Measurements from ENCODE around the gene HEXB.

Gene HEXB

DNA sequence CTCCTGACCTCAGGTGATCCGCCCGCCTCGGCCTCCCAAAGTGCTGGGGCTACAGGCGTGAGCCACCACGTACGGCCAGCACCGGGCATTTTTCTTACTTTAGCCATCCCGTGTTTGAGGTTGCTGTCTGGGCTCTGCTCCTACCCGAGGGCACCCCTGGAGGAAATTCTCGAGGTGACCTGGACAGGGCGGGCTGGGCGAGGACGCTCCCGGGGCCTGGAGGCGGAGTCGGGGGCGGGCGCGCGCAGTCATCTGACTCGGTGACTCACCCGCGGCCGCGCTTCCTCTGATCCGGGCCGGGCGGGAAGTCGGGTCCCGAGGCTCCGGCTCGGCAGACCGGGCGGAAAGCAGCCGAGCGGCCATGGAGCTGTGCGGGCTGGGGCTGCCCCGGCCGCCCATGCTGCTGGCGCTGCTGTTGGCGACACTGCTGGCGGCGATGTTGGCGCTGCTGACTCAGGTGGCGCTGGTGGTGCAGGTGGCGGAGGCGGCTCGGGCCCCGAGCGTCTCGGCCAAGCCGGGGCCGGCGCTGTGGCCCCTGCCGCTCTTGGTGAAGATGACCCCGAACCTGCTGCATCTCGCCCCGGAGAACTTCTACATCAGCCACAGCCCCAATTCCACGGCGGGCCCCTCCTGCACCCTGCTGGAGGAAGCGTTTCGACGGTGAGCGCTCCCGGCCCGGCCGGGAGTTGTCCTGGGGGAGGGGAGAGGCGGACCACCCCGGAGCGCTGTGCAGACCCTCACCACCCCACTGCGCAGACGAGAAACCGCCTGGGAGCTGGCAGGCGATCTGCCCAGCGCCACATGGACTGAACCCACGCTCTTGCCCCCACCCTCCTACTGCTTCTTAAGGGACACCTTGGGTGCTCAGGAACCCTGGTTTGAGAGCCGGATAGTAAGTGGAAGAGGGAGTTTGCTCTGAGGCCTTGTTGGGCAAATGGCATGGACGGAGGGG lies at the start of gene HEXB:
TSS of gene HEXB (plus strand) at position 334 of the 952 bp plus-strand sequence. CDS start at position 362, 28 bp downstream.
- Mint-ChIP-seq H3K4me3 (peak within 1 kb of the TSS; percentile 82), H3K27ac (no peak within 1 kb of the TSS)

DNA sequence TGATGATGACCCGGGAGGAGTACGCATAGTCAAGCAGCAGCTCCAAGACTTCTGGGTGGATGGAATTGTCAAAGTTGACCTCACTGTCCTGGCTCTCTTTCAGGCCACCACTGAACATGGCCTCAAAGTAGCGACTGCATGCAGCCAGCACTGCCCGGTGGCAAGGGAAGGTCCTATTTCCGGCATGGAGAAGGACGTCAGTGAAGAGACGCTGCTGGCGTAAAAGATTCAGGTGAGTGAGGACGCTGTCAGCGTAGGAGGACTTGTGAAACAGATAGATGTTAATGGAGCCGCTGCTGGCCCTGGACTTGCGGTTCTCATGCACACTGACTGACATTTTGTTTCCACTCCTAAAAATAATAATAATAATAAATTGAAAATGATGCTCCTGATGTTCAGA lies 48.9 kb upstream of the HEXB start:
- TF ChIP-seq, protein P1, sequence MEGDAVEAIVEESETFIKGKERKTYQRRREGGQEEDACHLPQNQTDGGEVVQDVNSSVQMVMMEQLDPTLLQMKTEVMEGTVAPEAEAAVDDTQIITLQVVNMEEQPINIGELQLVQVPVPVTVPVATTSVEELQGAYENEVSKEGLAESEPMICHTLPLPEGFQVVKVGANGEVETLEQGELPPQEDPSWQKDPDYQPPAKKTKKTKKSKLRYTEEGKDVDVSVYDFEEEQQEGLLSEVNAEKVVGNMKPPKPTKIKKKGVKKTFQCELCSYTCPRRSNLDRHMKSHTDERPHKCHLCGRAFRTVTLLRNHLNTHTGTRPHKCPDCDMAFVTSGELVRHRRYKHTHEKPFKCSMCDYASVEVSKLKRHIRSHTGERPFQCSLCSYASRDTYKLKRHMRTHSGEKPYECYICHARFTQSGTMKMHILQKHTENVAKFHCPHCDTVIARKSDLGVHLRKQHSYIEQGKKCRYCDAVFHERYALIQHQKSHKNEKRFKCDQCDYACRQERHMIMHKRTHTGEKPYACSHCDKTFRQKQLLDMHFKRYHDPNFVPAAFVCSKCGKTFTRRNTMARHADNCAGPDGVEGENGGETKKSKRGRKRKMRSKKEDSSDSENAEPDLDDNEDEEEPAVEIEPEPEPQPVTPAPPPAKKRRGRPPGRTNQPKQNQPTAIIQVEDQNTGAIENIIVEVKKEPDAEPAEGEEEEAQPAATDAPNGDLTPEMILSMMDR (IDR thresholded peaks at IDR 0.05) = no peak
- Mint-ChIP-seq H3K27me3 (ENCODE audit: low read depth, poor library complexity) (no peaks in the 10 kb centered on the region), H3K9me3 (no peaks in the 10 kb centered on the region), H3K36me3 (ENCODE audit: low read depth) (peaks cover 68% of the 10 kb centered on the region), H3K27ac (no peak overlapping the region), H3K4me3 (peak overlapping the region; percentile 96), H3K4me1 (peaks cover 78% of the 10 kb centered on the region)
- no peak for DNase-seq

More for the DNA sequence above, at the start of gene HEXB:
- H3K4me1 Mint-ChIP-seq = peaks cover 23% of the 10 kb centered on the region
- TF ChIP-seq, protein P1 (IDR thresholded peaks at IDR 0.05) = no peak
- peak; percentile 85 for DNase-seq
- peaks cover 11% of the 10 kb centered on the region for H3K27me3 Mint-ChIP-seq (ENCODE audit: low read depth, poor library complexity)
- H3K9me3 Mint-ChIP-seq = no peaks in the 10 kb centered on the region
- no peaks in the 10 kb centered on the region for H3K36me3 Mint-ChIP-seq (ENCODE audit: low read depth)

DNA sequence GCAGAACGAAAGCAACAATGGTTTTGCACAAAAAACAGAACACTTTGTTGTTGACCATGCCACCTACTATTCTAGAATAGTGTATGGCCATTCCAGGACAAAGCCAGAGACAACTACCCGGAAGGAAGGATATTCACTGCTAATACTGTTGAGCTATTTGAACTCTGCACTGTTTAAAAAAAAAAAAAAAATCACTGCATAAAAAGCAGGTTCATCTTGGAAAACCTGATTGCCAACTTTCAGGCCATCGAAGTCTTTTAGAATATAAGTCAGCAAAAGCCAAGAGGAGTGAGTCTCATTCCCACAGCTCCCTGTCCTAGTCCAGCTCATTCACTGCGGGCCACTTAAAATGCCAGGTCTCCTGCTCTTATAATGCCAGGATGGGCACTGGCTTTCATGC lies 48.5 kb upstream of the HEXB start:
- H3K4me3 Mint-ChIP-seq = peak overlapping the region; percentile 96
- H3K27me3 Mint-ChIP-seq (ENCODE audit: low read depth, poor library complexity) = no peaks in the 10 kb centered on the region
- no peak overlapping the region for H3K27ac Mint-ChIP-seq
- H3K36me3 Mint-ChIP-seq (ENCODE audit: low read depth) = peaks cover 64% of the 10 kb centered on the region
- H3K9me3 Mint-ChIP-seq = no peaks in the 10 kb centered on the region
- no peak for DNase-seq
- TF ChIP-seq, protein P1 (IDR thresholded peaks at IDR 0.05) = no peak
- peaks cover 77% of the 10 kb centered on the region for H3K4me1 Mint-ChIP-seq

DNA sequence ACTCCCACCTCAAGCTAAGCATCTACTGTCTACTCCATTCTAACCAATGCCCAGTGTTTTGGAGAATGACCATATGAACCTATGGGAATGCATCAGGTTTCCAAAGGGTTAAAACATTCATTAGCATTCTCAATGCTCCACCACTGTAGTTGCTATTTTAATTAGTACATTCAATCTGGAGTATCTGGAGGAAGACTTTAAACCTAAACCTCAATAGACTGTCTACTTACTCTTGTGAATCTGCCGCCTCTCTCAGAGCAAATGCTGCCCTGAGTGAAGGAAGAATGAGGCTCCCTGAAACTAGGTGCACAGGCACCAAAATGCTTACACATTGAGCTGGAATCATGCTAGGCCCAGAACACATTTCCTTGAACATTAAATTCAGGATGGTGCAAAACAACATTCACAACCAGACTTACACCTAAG lies 46.5 kb upstream of the HEXB start:
- H3K27ac Mint-ChIP-seq = no peak overlapping the region
- peak overlapping the region; percentile 96 for H3K4me3 Mint-ChIP-seq
- no peak for DNase-seq
- no peaks in the 10 kb centered on the region for H3K9me3 Mint-ChIP-seq
- H3K27me3 Mint-ChIP-seq (ENCODE audit: low read depth, poor library complexity) = peaks cover 6% of the 10 kb centered on the region
- H3K36me3 Mint-ChIP-seq (ENCODE audit: low read depth) = peaks cover 44% of the 10 kb centered on the region
- H3K4me1 Mint-ChIP-seq = peaks cover 76% of the 10 kb centered on the region
- TF ChIP-seq, protein P1 (IDR thresholded peaks at IDR 0.05) = no peak

DNA sequence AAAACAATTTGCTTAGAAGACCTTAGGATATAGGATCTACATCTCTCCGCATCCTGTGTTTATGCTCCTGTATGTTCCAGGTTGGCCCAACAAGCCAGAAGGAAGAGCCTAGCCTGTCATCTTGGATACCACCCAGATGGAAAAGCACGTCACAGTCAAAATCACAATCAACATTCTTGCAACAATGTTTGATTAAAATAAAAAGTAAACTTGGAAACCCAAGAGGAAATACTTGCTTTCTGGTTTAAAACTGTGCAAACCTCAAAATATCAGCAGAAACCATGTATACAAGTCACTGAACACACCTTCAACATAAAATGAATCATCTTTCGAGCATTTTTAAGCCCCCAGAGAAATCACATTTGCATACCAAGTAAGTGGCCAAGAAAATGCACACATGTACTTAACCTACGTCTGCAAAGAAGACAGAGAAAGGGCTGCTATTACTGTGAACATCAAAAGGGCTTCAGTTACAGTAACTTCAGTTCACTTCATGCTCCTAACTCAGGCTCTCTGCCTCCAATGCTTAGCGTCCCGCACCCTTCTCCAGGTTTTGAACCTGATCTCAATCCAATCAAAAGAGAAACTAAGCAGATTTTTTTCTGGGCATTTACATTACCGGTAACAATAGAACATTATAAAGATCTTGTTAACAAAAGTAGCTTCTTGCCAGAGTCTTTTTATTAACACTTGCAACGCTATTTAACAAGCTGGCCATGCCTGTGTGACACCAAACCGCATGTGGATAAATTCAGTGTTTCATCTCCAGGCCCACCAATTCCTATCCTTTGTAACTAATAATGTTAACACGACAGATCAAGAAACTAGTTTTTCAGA lies 45.8 kb upstream of the HEXB start:
- H3K27ac Mint-ChIP-seq = peak overlapping the region; percentile 64
- peaks cover 37% of the 10 kb centered on the region for H3K36me3 Mint-ChIP-seq (ENCODE audit: low read depth)
- H3K4me1 Mint-ChIP-seq = peaks cover 70% of the 10 kb centered on the region
- TF ChIP-seq, protein P1 (IDR thresholded peaks at IDR 0.05) = no peak
- no peak for DNase-seq
- H3K9me3 Mint-ChIP-seq = no peaks in the 10 kb centered on the region
- peak overlapping the region; percentile 96 for H3K4me3 Mint-ChIP-seq
- peaks cover 7% of the 10 kb centered on the region for H3K27me3 Mint-ChIP-seq (ENCODE audit: low read depth, poor library complexity)
